DOHH2 (cell line): Measurements from ENCODE around the gene ZBTB9.

Source experiments
- H3F3A ChIP-seq: fragments of 200-600 bp; sonication (generic), shearing (Covaris generic); 2 replicates; pipeline ENCODE4 v1.6.0; 2016; ENCODE audit warnings: antibody characterized with exemption, mild to moderate bottlenecking; ENCODE audit not compliant: control insufficient read depth, insufficient read depth
- H3K27ac ChIP-seq: fragments of 200-600 bp; sonication (generic); 2 replicates; pipeline ENCODE4 v1.5.1; 2014; ENCODE audit warnings: low read depth, mild to moderate bottlenecking, low read length, moderate library complexity
- H3K27me3 ChIP-seq: fragments of 200-600 bp; sonication (generic); 2 replicates; pipeline ENCODE4 v1.6.1; 2014; ENCODE audit warnings: mild to moderate bottlenecking, low read length, mixed read lengths; ENCODE audit not compliant: control insufficient read depth
- H3K36me3 ChIP-seq: fragments of 200-600 bp; sonication (generic); 2 replicates; pipeline ENCODE4 v1.6.1; 2014; ENCODE audit warnings: mild to moderate bottlenecking, low read length, moderate library complexity, mixed read lengths; ENCODE audit not compliant: control insufficient read depth
- H3K4me1 ChIP-seq: fragments of 200-600 bp; sonication (generic); 2 replicates; pipeline ENCODE4 v1.6.1; 2014; ENCODE audit warnings: mild to moderate bottlenecking, low read length, mixed read lengths; ENCODE audit not compliant: control insufficient read depth
- H3K4me2 ChIP-seq: fragments of 200-600 bp; sonication (generic); 2 replicates; pipeline ENCODE4 v1.6.0; 2014; ENCODE audit warnings: mild to moderate bottlenecking, low read length, moderate library complexity
- H3K4me3 ChIP-seq: fragments of 200-600 bp; sonication (generic); 2 replicates; pipeline ENCODE4 v1.5.1; 2014; ENCODE audit warnings: mild to moderate bottlenecking, low read length, mixed read lengths
- H3K79me2 ChIP-seq: fragments of 200-600 bp; sonication (generic); 2 replicates; pipeline ENCODE4 v1.6.1; 2014; ENCODE audit warnings: mild to moderate bottlenecking, low read length, mixed read lengths; ENCODE audit not compliant: control insufficient read depth
- H3K9me2 ChIP-seq: fragments of 200-600 bp; sonication (generic); replicated peaks from 2 replicates; pipeline ENCODE4 v1.6.1; 2014; ENCODE audit warnings: mild to moderate bottlenecking, low read length, mixed read lengths; ENCODE audit not compliant: control insufficient read depth
- H3K9me3 ChIP-seq: fragments of 200-600 bp; sonication (generic); 2 replicates; pipeline ENCODE4 v1.6.1; 2014; ENCODE audit warnings: antibody characterized with exemption, low read length, mixed read lengths; ENCODE audit not compliant: control insufficient read depth, insufficient read depth
- H4K20me1 ChIP-seq: fragments of 200-600 bp; sonication (generic); 2 replicates; pipeline ENCODE4 v1.6.0; 2014; ENCODE audit warnings: low read depth, mild to moderate bottlenecking, antibody characterized with exemption, low read length, moderate library complexity; ENCODE audit not compliant: control insufficient read depth, insufficient read depth
- CTCF ChIP-seq: fragments of 200-600 bp; sonication (generic); IDR thresholded peaks from one replicate; pipeline ENCODE4 v1.5.1; 2014; ENCODE audit warnings: antibody characterized with exemption, mild to moderate bottlenecking, low read depth, low read length; ENCODE audit not compliant: poor library complexity, severe bottlenecking
- EZH2phosphoT487 ChIP-seq: fragments of 200-600 bp; sonication (generic); IDR thresholded peaks from 2 replicates; pipeline ENCODE4 v1.6.1; 2017; ENCODE audit warnings: borderline replicate concordance, mild to moderate bottlenecking, antibody characterized with exemption, low read length, moderate library complexity, mixed read lengths

The ZBTB9 gene

DNA sequence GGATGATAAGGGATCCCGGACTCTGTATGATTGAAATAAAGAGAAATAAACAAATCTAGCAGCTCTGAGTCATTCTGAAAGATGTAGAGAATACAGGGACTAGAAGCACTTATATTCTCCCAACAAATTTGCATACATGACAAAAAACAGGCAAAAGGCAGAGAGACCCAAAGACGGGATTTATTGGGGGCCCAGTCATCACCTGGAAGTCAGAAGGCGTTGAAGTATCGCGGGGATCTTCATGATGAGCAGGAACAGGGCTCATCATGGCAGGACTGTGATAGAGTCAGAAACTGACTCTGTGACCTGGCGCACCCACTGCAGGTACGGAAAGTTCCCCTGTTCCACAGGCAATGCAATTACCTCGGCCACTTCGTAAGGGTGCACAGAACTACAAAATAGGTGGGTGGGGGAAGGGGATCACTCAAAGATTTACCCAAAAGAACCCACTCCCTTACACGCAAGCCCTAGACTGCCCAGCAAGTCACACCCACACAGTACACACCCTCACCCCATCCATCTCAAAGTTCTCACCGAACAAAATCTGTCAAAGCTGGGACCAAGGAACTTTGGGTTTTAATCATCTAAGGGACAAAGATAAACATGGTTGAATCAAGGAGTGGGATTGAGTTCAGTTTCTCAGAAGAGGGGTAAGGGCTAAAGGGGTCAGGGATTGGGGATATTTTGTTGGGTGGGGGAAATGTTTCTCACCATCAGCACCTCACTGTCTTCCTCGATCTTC lies 37.8 kb upstream of the ZBTB9 start:
- H3K79me2 ChIP-seq: peaks cover 30% of the 10 kb centered on the region
- peaks cover 2% of the 10 kb centered on the region; the same call in 1 of the 2 replicates for H3K27me3 ChIP-seq
- TF ChIP-seq EZH2phosphoT487 (no peak), CTCF (no peak)
- peaks cover 13% of the 10 kb centered on the region for H3F3A ChIP-seq
- H3K4me1 ChIP-seq: peaks cover 54% of the 10 kb centered on the region
- no peaks in the 10 kb centered on the region; the same call in 1 of the 2 replicates for H4K20me1 ChIP-seq
- H3K4me3 ChIP-seq: peak overlapping the region; percentile 87
- peak overlapping the region; percentile 66; the same call in 1 of the 2 replicates for H3K27ac ChIP-seq
- no peaks in the 10 kb centered on the region for H3K9me2 ChIP-seq
- no peaks in the 10 kb centered on the region for H3K9me3 ChIP-seq
- H3K36me3 ChIP-seq: peaks cover 42% of the 10 kb centered on the region
- peak overlapping the region; percentile 96 for H3K4me2 ChIP-seq

DNA sequence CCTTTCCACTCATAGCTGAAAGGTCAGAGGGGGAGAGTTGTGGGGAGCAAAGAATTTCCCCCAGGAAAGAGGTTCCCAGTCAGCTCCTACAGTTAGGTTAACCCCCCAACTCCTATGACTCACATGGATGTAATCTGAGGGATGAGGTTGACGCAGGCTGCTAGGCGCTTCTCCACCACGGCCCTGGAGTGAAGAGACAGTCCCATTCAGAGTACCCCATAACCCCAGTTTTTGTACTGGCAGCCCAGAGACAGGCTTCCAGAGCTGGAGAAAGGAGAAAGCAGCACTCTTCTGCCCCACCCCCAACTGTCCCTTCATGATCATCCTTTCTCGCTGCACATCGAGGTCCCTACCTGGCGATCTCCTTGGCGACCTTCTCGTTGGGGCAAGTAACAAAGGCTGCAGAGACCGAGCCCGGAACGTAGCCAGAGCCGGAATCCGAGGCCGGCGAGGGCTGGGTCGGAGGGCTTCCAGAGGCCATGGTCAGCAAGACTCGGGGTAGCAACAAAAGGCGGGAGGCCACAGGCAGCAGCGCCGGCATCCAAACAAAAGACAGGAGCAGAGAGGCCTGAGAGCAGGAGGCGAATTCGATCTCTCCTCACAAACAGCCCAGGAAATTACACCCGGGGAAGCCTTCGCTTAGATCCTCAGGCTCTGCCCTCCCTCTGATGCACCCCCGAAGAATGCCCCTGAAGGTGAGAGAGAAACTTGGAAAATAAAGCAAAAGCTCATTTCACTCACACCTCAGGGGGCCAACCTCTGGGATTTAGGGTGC lies 37.1 kb upstream of the ZBTB9 start:
- Histone ChIP-seq H4K20me1 (no peaks in the 10 kb centered on the region; the same call in 1 of the 2 replicates), H3K27me3 (peaks cover 2% of the 10 kb centered on the region; the same call in 1 of the 2 replicates), H3K79me2 (peaks cover 30% of the 10 kb centered on the region), H3K9me3 (no peaks in the 10 kb centered on the region), H3F3A (peaks cover 17% of the 10 kb centered on the region), H3K4me3 (peak overlapping the region; percentile 87), H3K9me2 (no peaks in the 10 kb centered on the region), H3K4me2 (peak overlapping the region; percentile 96), H3K36me3 (peaks cover 41% of the 10 kb centered on the region), H3K4me1 (peaks cover 51% of the 10 kb centered on the region), H3K27ac (peak overlapping the region; percentile 66)
- no peak for TF ChIP-seq CTCF
- no peak for TF ChIP-seq EZH2phosphoT487

DNA sequence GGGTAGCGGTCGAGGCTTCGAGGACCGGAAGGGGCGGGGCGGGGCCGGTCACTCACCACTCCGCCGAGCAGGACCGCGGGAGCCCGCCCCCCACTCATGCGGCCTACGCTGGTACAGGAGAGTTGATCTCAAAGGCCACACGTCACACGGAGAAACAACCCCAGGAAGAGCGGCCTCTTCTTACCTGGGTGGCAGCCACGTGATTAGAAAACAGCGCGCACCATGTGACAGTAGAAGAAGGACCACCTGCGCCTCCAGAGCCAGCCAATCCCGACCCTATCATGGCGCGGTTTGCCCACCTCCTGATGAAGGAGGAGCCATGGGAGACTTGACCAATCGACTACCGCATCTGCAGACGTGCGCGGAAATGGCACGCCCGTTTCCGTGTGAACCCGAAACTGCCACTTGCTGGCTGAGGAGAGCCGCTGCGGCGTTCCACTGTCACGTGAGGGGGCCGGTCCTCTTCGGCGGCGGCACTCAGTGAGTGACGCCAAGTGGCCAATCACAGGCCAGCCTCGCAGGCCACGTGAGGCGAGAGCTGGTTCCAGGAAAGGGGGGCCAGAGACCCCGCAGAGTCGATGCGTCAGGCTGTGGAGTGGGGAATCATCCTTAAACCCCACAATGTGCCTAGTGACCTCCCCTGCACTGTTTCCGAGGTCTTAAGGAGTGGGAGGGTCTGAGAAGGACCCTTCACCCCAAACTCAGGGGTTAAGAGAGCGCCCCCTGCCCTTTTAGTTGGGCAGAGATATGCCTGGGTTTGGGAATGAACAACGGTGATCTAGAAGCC lies 36.3 kb upstream of the ZBTB9 start, which contains the start of gene CUTA:
TSS of gene CUTA (minus strand) at position 205 of the 787 bp plus-strand sequence. CDS start at position 98, 107 bp downstream.
- peaks cover 30% of the 10 kb centered on the region for H3K79me2 ChIP-seq
- H3K36me3 ChIP-seq: peaks cover 33% of the 10 kb centered on the region
- H4K20me1 ChIP-seq: no peaks in the 10 kb centered on the region; the same call in 1 of the 2 replicates
- H3K4me3 ChIP-seq: peak within 1 kb of the TSS; percentile 87
- H3K27me3 ChIP-seq: peaks cover 2% of the 10 kb centered on the region; the same call in 1 of the 2 replicates
- H3K9me2 ChIP-seq: no peaks in the 10 kb centered on the region
- TF ChIP-seq EZH2phosphoT487 (no peak), CTCF (peak; percentile 69)
- peak within 1 kb of the TSS; percentile 69 for H3K27ac ChIP-seq
- H3K9me3 ChIP-seq: no peaks in the 10 kb centered on the region
- peaks cover 14% of the 10 kb centered on the region for H3F3A ChIP-seq
- peaks cover 48% of the 10 kb centered on the region for H3K4me1 ChIP-seq
- peak within 1 kb of the TSS; percentile 96 for H3K4me2 ChIP-seq
